NCI-H748 (cell line): Measurements from ENCODE around the gene LETM1.

Experiments
- DNase-seq: peaks from one replicate; lab custom pipeline; 2025; ENCODE audit not compliant: unreplicated experiment; lab: John Stamatoyannopoulos, UW

The LETM1 gene

GRCh38 chr4:1856071-1856942, at the start of gene LETM1:
Gene LETM1, minus strand, starts transcription at chr4:1856156. Its CDS starts 206 bp downstream, at chr4:1855950.
- peak; percentile 82 for DNase-seq

- DNase-seq: no peak
Observed at GRCh38 chr4:1904042-1904441, 48.1 kb upstream of the LETM1 start.

- DNase-seq: no peak
Observed at GRCh38 chr4:1903035-1903434, 47.1 kb upstream of the LETM1 start.

GRCh38 chr4:1902243-1902642, 46.3 kb upstream of the LETM1 start:
- no peak for DNase-seq

GRCh38 chr4:1901127-1901526, 45.2 kb upstream of the LETM1 start:
- no peak for DNase-seq

GRCh38 chr4:1900624-1901023, 44.7 kb upstream of the LETM1 start:
- DNase-seq: no peak

- DNase-seq: no peak
Observed at GRCh38 chr4:1900087-1900433, 44.1 kb upstream of the LETM1 start.

GRCh38 chr4:1899149-1900086, 43.5 kb upstream of the LETM1 start:
- peak; percentile 32 for DNase-seq

- no peak for DNase-seq
Observed at GRCh38 chr4:1898681-1899080, 42.7 kb upstream of the LETM1 start.

- DNase-seq: no peak
Observed at GRCh38 chr4:1898007-1898406, 42.1 kb upstream of the LETM1 start.

GRCh38 chr4:1896658-1896991, 40.7 kb upstream of the LETM1 start:
- no peak for DNase-seq

GRCh38 chr4:1895971-1896657, 40.2 kb upstream of the LETM1 start:
- no peak for DNase-seq

- DNase-seq: no peak
Observed at GRCh38 chr4:1890979-1891570, 35.1 kb upstream of the LETM1 start.

GRCh38 chr4:1887052-1887451, 31.1 kb upstream of the LETM1 start:
- no peak for DNase-seq

GRCh38 chr4:1885414-1885813, 29.5 kb upstream of the LETM1 start:
- no peak for DNase-seq

- no peak for DNase-seq
Observed at GRCh38 chr4:1883583-1883982, 27.6 kb upstream of the LETM1 start.

GRCh38 chr4:1882850-1883271, 26.9 kb upstream of the LETM1 start:
- DNase-seq: no peak

- DNase-seq: no peak
Observed at GRCh38 chr4:1880332-1880731, 24.4 kb upstream of the LETM1 start.

- no peak for DNase-seq
Observed at GRCh38 chr4:1879485-1879884, 23.5 kb upstream of the LETM1 start.

GRCh38 chr4:1874201-1874600, 18.2 kb upstream of the LETM1 start:
- peak; percentile 2 for DNase-seq

- no peak for DNase-seq
Observed at GRCh38 chr4:1873776-1874175, 17.8 kb upstream of the LETM1 start.
